Muscle layer of colon (tissue), 2 donors: ENCODE measurements around the gene KCNIP1.

Experiments used
- H3K27ac ChIP-seq: one replicate; pipeline ENCODE4 v1.7.0; 2013; ENCODE audit warnings: low read depth, mild to moderate bottlenecking, low read length, moderate library complexity
- H3K27me3 ChIP-seq, 2 donors: one replicate each; pipeline ENCODE4 v1.7.0; 2013; ENCODE audit warnings: low read length in 2 of 2, mild to moderate bottlenecking in 2 of 2; ENCODE audit not compliant: insufficient read depth in 2 of 2, control insufficient read depth in 1 of 2
- H3K36me3 ChIP-seq: one replicate; pipeline ENCODE4 v1.7.0; 2013; ENCODE audit warnings: mild to moderate bottlenecking, low read length; ENCODE audit not compliant: insufficient read depth
- H3K4me1 ChIP-seq: one replicate; pipeline ENCODE4 v1.7.0; 2013; ENCODE audit warnings: mild to moderate bottlenecking, low read length; ENCODE audit not compliant: insufficient read depth
- H3K4me3 ChIP-seq, 2 donors: one replicate each; pipeline ENCODE4 v1.7.0; 2013; ENCODE audit warnings: low read length in 2 of 2, low read depth in 1 of 2, mild to moderate bottlenecking in 1 of 2, moderate library complexity in 1 of 2
- H3K9ac ChIP-seq: one replicate; pipeline ENCODE4 v1.7.0; 2013; ENCODE audit warnings: low read length
- H3K9me3 ChIP-seq: one replicate; pipeline ENCODE4 v1.7.0; 2013; ENCODE audit warnings: mild to moderate bottlenecking, low read length
- donor health status: abdominal sarcoma.
- donor health status: Adenocarcinoma of cecum.

KCNIP1 gene

DNA sequence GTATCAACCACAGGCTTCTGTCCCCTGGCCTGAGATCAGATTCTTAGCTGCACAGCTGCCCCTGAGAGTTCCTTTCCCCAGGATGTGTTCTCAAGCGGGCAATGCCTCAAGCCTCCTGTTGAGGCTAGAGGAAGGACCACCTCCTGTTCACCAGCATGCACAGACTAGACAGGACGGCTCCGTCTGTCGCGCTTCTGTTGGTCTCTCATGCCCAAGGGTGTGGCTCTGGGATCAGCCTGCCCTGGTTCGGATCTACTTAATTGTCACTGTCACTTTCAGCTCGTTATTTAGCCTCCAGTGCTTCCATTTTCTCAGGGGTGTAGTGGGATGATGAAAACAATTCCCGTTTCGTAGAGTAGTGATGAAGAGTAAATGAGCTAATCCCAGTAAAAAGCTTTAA lies 103.1 kb downstream of the KCNIP1 start:
- no peaks in the 10 kb centered on the region for H3K4me1 ChIP-seq
- H3K36me3 ChIP-seq = no peaks in the 10 kb centered on the region
- no peaks in the 10 kb centered on the region for H3K27me3 ChIP-seq
- H3K4me3 ChIP-seq = no peak overlapping the region
- no peaks in the 10 kb centered on the region for H3K9me3 ChIP-seq
- H3K27ac ChIP-seq = no peak overlapping the region
- H3K9ac ChIP-seq = no peak overlapping the region

DNA sequence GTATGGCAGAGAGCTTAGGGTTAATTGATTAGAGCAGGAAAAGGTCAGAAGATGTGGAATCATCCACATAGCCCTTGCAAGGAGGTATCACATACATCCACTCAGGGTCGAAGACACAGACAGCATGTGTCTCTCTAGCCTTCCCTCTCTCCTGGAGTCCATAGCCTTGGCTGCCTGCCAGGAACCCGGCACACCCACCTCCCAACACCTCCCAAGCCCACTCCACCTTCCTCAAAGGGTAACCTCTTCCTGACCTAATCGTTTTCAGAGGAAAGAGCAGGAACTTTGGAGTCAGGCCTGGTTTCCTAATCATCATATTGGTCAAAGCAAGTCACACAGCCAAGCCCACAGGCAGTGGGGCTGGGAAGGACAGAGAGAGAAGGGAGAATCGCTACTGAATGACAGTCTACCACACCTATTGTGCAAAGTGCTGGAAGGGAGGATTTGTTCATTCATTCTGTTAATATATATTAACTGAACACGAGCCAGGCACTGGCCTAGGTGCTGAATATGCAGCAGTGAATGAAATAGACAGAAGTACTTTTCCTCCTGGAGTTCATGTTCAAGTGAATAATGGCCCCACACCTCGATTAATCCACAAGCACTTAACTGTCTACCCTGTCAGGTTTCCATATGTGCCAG lies 107.8 kb downstream of the KCNIP1 start:
- no peaks in the 10 kb centered on the region for H3K9me3 ChIP-seq
- H3K4me3 ChIP-seq = no peak overlapping the region
- no peaks in the 10 kb centered on the region for H3K36me3 ChIP-seq
- H3K9ac ChIP-seq = no peak overlapping the region
- H3K4me1 ChIP-seq = no peaks in the 10 kb centered on the region
- no peaks in the 10 kb centered on the region for H3K27me3 ChIP-seq
- no peak overlapping the region for H3K27ac ChIP-seq

DNA sequence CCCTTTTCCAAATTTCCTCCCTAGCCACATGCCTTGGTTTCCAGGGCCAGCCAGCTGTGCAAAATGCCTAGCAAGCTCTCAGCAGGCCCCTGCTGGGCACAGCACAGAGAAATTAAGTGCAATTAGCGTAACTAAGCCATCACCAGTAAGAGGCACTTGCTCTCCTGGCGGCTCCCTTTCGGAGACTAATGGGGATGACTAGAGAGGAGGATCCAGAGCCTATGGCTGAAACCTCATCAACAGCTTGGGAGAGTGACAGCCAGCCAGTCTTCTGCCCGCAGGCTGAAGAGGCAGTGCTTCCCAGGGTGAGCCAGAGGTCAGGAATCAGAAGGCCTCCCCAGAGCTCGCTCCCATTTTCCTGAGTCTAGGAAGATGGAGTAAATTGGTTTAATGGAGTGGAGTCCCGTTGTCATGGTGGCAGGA lies 108.4 kb downstream of the KCNIP1 start:
- no peaks in the 10 kb centered on the region for H3K9me3 ChIP-seq
- no peaks in the 10 kb centered on the region for H3K27me3 ChIP-seq
- H3K4me1 ChIP-seq = no peaks in the 10 kb centered on the region
- H3K27ac ChIP-seq = no peak overlapping the region
- H3K9ac ChIP-seq = no peak overlapping the region
- H3K4me3 ChIP-seq = no peak overlapping the region
- H3K36me3 ChIP-seq = no peaks in the 10 kb centered on the region

DNA sequence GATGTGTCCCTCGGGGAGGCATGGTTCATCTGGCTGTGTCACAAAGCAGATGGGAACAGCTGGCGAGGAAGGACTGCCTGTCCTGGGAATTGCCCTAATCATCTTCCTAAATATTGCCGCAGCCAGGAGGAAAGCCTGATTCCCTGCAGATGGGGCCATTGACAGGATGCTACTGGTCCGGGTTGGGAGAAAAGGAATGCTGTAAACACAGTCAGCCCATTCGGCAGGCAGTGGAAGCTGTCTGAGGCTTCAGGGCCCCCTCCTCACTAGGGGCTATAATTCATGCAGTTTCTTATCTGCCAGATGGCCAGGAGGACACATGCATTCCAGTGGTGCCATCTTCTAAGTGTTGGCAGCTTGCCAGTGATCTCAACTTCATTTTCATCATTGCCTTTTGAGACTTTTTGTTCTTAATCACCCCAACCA lies 110.3 kb downstream of the KCNIP1 start:
- Histone ChIP-seq H3K36me3 (no peaks in the 10 kb centered on the region), H3K4me3 (no peak overlapping the region), H3K27ac (no peak overlapping the region), H3K4me1 (no peaks in the 10 kb centered on the region), H3K27me3 (no peaks in the 10 kb centered on the region), H3K9me3 (no peaks in the 10 kb centered on the region), H3K9ac (no peak overlapping the region)

DNA sequence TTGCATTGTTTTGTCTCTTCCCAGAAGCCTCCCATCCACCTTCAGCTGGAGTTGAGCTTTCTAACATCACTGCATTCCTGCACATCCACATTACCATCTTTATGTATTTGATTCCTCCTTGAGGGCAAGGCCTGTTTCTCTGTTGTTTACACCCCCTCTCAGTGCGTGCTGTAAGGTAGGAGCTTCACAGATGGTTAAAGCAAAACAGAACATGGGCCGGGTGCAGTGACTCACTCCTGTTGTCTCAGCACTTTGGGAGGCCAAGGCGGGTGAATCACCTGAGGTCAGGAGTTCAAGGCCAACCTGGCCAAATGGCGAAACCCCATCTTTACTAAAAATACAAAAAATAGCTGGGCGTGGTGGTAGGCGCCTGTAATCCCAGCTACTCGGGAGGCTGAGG lies 110.9 kb downstream of the KCNIP1 start:
- no peaks in the 10 kb centered on the region for H3K4me1 ChIP-seq
- H3K36me3 ChIP-seq = no peaks in the 10 kb centered on the region
- no peaks in the 10 kb centered on the region for H3K27me3 ChIP-seq

DNA sequence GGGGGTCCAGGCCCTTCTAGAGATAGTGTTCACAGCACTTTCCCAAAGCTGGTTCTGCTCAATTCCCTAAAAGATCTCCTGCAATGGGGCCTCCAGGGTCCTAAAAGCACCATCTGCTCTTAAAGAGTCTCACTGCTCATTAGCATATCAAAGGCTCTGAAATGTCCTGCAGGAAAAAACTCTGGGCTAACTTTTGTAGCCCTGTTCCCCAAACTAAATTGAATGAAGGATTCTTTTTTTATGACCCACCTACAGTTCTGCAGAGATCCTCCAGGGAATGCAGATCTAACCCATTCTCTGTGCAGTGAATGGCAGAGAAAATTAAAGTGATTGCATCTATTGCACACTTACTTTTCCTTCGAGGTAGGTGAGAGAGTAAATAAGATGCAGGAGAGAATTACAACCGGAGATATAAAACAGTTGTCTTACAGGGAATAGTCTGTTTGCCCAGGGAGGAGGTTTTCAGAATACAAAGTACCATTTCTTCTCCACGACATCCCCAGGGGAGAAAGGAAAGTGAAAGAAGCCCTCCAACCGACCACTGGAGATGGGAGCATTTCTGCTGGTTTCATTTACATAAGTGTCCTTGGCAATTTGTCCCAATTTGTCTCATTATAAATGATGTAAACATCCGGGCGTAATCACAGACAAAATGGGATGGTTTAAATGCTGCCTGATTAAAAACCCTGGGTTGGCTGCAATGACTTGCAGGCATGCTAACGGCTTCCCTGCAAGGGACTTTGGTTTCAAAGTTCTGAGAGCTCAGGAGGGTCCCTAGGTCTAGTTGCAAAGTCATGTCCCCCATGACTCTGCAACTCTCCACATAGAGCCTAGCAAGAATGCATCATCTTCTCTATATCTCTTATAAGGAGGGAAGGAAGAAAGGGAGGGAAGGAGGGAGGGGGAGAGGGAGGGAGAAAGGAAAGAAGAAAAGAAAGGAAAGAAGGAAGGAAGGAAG lies 114.0 kb downstream of the KCNIP1 start:
- H3K4me3 ChIP-seq = no peak overlapping the region
- no peaks in the 10 kb centered on the region for H3K36me3 ChIP-seq
- H3K4me1 ChIP-seq = no peaks in the 10 kb centered on the region
- no peak overlapping the region for H3K9ac ChIP-seq
- H3K9me3 ChIP-seq = no peaks in the 10 kb centered on the region
- no peak overlapping the region for H3K27ac ChIP-seq
- no peaks in the 10 kb centered on the region for H3K27me3 ChIP-seq

More for the DNA sequence above, 110.9 kb downstream of the KCNIP1 start:
- Histone ChIP-seq H3K9ac (no peak overlapping the region), H3K27ac (no peak overlapping the region), H3K9me3 (no peaks in the 10 kb centered on the region), H3K4me3 (no peak overlapping the region)

DNA sequence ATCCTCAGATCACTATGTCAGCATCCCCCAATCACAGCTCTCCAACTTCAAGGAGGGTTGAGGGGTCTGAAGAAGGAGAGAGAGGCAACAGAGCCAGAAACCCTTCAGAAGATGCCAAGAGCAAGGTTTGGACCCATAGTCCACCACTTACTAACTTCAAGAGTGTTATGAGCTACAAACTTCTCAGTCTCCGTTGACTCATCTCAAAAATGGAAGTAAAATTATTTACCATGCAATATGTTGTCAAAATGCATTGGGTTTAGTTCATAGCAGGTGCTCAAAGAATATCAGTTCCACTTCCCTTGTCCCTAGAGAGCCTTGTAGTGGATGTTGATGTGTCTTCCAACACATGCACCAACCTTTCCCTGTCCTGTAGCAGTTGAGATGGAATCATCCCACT lies 116.0 kb downstream of the KCNIP1 start:
- Histone ChIP-seq H3K9ac (no peak overlapping the region), H3K36me3 (no peaks in the 10 kb centered on the region), H3K4me1 (no peaks in the 10 kb centered on the region), H3K27me3 (no peaks in the 10 kb centered on the region), H3K27ac (no peak overlapping the region), H3K4me3 (no peak overlapping the region), H3K9me3 (no peaks in the 10 kb centered on the region)

DNA sequence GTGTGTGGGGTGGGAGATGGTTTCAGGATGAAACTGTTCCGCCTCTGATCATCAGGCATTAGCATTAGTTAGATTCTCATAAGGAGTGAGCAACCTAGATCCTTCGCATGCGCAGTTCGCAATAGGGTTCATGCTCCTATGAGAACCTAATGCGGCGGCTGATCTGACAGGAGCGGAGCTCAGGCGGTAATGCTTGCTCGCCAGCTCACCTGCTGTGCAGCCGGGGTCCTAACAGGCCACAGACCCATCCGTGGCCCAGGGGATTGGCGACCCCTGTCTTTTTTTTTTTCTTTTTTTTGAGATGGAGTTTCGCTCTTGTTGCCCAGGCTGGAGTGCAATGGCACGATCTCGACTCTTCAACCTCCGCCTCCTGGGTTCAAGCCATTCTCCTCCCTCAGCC lies 119.1 kb downstream of the KCNIP1 start:
- Histone ChIP-seq H3K4me1 (no peaks in the 10 kb centered on the region), H3K9me3 (no peaks in the 10 kb centered on the region), H3K9ac (no peak overlapping the region), H3K4me3 (no peak overlapping the region), H3K36me3 (no peaks in the 10 kb centered on the region), H3K27me3 (no peaks in the 10 kb centered on the region), H3K27ac (no peak overlapping the region)

DNA sequence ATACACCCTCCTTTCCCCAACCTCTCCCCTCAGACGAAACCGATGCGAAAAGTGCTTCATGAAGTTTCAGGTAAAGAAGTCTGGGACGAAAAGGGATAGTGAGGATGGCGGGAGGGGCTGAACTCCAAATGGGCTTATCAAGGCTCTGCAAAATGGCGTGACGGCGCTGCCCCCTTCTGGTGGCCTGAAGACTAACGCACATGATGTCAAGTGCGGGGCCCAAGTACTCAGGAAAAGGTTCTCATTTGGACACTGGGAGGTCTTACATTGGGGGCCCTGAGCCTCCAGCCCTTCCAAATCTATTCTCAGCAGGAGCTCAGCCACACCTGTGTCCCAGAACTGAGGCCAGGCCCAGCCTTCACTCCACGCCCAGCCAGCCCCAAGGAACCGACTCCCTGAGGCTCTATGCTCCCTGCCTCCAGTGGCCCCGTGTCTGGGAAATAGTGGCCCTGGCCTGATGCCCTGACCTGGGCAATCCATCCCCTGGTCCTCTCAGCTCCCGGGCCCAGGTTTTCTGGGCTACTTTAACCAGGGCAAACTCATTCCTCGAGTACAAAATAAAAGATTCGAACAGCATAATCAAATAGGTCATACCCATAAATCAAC lies 119.9 kb downstream of the KCNIP1 start:
- Histone ChIP-seq H3K4me3 (no peak overlapping the region), H3K9ac (no peak overlapping the region), H3K27ac (no peak overlapping the region), H3K9me3 (no peaks in the 10 kb centered on the region), H3K36me3 (no peaks in the 10 kb centered on the region), H3K4me1 (no peaks in the 10 kb centered on the region), H3K27me3 (no peaks in the 10 kb centered on the region)

DNA sequence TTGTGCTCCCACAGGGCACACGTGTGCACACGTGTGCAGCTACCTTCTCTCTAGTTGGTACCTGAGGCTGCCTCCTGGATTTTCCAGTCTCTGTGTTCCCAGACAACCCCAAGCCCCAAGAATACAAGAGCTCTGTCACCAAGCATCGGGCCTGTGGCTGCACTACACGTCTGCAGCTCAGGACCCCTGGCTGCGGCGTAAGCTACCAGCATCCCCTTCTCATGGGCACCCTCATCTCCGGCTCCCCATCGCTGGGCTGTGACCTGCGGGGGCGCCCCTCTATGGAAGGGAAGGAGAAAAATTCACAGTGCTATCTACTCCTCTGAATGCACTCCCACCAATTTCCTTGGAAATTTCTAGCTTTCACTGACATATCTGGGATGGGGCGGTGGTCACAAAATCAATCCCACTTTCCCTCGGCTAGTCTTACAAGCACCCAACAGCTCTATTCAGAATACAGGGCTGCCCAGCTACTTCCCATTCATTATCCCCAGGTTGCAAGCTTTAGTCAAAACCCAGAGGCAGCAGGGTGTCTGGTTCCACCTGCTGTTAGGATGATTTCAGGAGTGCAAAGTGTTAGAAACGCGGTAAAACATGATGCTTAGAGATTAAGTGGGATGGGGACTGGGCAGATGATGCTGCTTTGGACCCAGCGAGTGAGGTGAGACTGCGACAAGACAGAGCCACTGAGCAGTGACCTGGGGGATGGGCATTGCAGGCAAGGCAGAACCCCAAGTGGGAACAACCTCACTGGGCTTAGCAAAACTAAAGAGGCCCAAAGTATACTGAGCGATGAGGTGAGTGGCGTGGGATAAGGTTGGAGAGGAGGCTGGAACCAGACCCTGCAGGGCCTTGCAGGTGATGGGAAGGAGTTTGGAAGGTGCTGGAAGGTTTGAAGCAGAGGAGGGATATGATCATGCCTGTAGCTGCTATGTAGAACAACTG lies 121.7 kb downstream of the KCNIP1 start:
- no peaks in the 10 kb centered on the region for H3K4me1 ChIP-seq
- no peak overlapping the region for H3K27ac ChIP-seq
- no peak overlapping the region for H3K4me3 ChIP-seq
- H3K36me3 ChIP-seq = no peaks in the 10 kb centered on the region
- H3K9ac ChIP-seq = no peak overlapping the region
- no peaks in the 10 kb centered on the region for H3K9me3 ChIP-seq
- no peaks in the 10 kb centered on the region for H3K27me3 ChIP-seq
